COR-L47 (cell line): ENCODE measurements around the gene MPG.
A peak's percentile ranks its signal among the peaks of the same experiment; 100 is the strongest.

ENCODE experiments used
- DNase-seq: peaks from one replicate; lab custom pipeline; 2025; lab: John Stamatoyannopoulos, UW

MPG gene

GRCh38 chr16:83781-84615, 6.0 kb downstream of the MPG start:
- peak; percentile 64 for DNase-seq

GRCh38 chr16:84718-85406, 6.8 kb downstream of the MPG start:
- DNase-seq: peak; percentile 70

- DNase-seq: no peak
These were observed 7.4 kb downstream of the MPG start for GRCh38 chr16:85407-85782.

- DNase-seq: no peak
These were observed 7.8 kb downstream of the MPG start for GRCh38 chr16:85865-86264.

- DNase-seq: no peak
These were observed 8.5 kb downstream of the MPG start for GRCh38 chr16:86483-86952.

- DNase-seq: no peak
These were observed 10.6 kb downstream of the MPG start for GRCh38 chr16:88613-89012.

GRCh38 chr16:89391-90302, 11.6 kb downstream of the MPG start:
- DNase-seq: no peak

- DNase-seq: peak; percentile 24
These were observed 13.5 kb downstream of the MPG start for GRCh38 chr16:91484-91883.

GRCh38 chr16:92431-93339, 14.7 kb downstream of the MPG start:
- DNase-seq: no peak

- no peak for DNase-seq
These were observed 16.9 kb downstream of the MPG start for GRCh38 chr16:94918-95265.

- DNase-seq: peak; percentile 85
These were observed 18.9 kb downstream of the MPG start for GRCh38 chr16:96935-97381.

GRCh38 chr16:97822-98221, 19.8 kb downstream of the MPG start:
- no peak for DNase-seq

GRCh38 chr16:100989-101388, 23.0 kb downstream of the MPG start:
- no peak for DNase-seq

- no peak for DNase-seq
These were observed 23.6 kb downstream of the MPG start for GRCh38 chr16:101586-101985.

- DNase-seq: no peak
These were observed 24.2 kb downstream of the MPG start for GRCh38 chr16:102060-102855.

GRCh38 chr16:104355-104754, 26.3 kb downstream of the MPG start:
- DNase-seq: no peak

- DNase-seq: no peak
These were observed 26.9 kb downstream of the MPG start for GRCh38 chr16:104928-105327.

- no peak for DNase-seq
These were observed 27.5 kb downstream of the MPG start for GRCh38 chr16:105521-105920.

- peak; percentile 69 for DNase-seq
These were observed 28.7 kb downstream of the MPG start for GRCh38 chr16:106623-107324.
